ENCODE measurements around the gene CXorf49.

Gene CXorf49

DNA sequence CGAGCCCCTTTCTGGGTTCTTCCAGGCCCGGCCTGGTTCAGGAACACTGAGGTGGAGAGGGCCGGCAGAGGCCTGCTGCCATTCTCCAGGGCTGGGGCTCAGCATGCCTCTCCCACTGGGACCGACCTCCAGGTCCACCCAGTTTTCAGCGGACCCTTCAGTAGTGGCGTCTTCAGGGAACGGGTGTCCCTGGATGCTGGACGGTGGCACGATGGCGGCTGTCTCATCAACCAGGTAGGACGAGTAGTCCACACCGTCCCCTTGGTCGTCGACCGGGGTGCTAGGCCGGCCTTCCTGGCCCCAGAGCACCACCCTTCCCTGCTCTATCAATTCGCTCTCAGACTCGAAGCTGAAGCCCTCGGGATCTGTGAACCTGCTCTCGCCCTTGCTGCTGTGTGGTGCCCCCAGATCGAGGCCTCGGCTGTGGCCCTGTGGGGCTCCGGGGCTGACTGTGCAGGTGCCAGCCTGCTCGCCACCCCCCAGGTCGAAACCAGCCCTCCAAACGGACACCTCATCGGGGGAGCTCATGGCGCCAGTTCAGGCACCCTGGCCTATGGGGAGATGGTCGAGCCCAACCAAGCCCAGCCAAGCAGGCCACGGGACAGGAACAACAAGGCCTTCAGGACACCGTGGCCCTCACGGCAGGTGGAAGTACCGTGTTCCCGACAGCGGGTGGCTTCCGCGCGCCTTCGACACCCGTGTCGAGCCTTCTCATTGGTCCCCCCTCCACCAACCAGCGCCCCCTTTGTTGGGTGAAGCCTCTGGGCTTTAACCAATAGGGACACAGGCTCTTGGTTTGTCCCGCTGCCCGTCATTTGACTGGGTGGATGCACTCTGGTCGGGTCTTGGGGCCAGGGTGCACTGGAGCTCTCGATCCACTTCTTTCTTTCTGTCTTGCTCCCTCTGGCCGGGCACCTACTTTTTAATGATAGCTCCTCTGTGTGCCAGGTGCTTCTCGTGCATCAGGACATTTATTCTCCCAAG is 51.6 kb downstream of the CXorf49 start:
- H3K4me3 Mint-ChIP-seq: no peak overlapping the region
- TF ChIP-seq, protein P1, sequence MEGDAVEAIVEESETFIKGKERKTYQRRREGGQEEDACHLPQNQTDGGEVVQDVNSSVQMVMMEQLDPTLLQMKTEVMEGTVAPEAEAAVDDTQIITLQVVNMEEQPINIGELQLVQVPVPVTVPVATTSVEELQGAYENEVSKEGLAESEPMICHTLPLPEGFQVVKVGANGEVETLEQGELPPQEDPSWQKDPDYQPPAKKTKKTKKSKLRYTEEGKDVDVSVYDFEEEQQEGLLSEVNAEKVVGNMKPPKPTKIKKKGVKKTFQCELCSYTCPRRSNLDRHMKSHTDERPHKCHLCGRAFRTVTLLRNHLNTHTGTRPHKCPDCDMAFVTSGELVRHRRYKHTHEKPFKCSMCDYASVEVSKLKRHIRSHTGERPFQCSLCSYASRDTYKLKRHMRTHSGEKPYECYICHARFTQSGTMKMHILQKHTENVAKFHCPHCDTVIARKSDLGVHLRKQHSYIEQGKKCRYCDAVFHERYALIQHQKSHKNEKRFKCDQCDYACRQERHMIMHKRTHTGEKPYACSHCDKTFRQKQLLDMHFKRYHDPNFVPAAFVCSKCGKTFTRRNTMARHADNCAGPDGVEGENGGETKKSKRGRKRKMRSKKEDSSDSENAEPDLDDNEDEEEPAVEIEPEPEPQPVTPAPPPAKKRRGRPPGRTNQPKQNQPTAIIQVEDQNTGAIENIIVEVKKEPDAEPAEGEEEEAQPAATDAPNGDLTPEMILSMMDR (IDR thresholded peaks at IDR 0.05): no peak
- H3K9me3 Mint-ChIP-seq: peaks cover 44% of the 10 kb centered on the region
- H3K27ac Mint-ChIP-seq: no peak overlapping the region
- H3K36me3 Mint-ChIP-seq (ENCODE audit: low read depth): no peaks in the 10 kb centered on the region
- peaks cover 12% of the 10 kb centered on the region for H3K27me3 Mint-ChIP-seq (ENCODE audit: low read depth, poor library complexity)
- no peak for DNase-seq
- no peaks in the 10 kb centered on the region for H3K4me1 Mint-ChIP-seq

DNA sequence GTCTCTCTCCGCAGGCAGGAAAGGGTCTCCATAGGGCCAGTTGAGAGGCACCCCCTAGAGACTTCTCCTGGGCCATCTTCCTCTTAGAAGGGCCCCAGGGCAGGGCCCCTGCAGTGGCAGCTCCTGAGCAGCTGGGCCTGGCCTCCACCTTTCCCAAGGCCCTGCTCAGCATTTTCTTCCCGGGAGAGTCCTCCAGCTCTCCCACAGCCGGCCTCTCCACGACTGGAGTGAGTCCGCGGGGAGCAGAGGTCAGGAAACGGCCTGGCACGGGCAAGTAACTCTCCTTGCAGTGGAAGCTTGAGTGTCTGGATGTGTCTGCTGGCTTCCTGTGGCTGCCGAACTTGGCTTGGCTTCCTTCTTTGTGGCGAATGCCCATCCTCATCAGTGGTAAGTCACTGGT is 52.3 kb downstream of the CXorf49 start:
- H3K36me3 Mint-ChIP-seq (ENCODE audit: low read depth): no peaks in the 10 kb centered on the region
- H3K27me3 Mint-ChIP-seq (ENCODE audit: low read depth, poor library complexity): peaks cover 9% of the 10 kb centered on the region
- H3K4me1 Mint-ChIP-seq: no peaks in the 10 kb centered on the region
- TF ChIP-seq, protein P1 (IDR thresholded peaks at IDR 0.05): no peak
- no peak for DNase-seq
- peaks cover 48% of the 10 kb centered on the region for H3K9me3 Mint-ChIP-seq
- H3K4me3 Mint-ChIP-seq: no peak overlapping the region
- no peak overlapping the region for H3K27ac Mint-ChIP-seq

DNA sequence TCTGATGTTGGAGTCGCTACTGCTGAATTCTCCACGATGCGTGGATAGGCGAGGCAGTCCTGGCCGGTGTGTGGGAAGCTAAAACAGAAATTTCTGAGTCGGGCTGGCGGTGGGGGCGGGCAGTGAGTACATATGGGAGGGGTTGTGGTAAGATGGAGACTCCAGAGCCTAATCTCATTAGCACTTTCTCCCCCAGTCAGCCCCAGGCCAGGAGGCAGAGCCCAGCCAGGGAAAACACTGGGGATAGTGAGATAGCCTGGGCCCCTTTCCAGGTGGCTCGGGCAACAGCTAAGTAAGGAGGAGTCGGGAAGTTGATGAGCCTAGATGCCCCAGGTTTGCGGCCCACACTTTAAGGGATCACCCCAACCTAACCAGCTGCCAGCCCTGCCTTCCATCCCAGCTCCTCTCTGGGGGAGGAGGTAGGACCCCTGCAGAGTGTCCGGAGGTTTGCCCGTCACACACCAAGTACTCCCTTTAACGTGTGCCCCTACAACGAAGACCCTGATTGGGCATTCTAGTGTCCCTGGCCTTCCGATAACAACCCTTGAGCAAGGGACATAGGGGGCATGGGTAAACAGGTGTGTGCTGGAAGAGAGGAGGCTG is 53.1 kb downstream of the CXorf49 start:
- Mint-ChIP-seq H3K4me1 (no peaks in the 10 kb centered on the region), H3K27ac (no peak overlapping the region), H3K27me3 (ENCODE audit: low read depth, poor library complexity) (peaks cover 9% of the 10 kb centered on the region), H3K9me3 (peaks cover 47% of the 10 kb centered on the region), H3K36me3 (ENCODE audit: low read depth) (no peaks in the 10 kb centered on the region), H3K4me3 (no peak overlapping the region)
- TF ChIP-seq, protein P1 (IDR thresholded peaks at IDR 0.05): no peak
- DNase-seq: no peak

Measured in nephron progenitor cell (in vitro differentiated cells).